ENCODE data around the gene TENM4.
A peak's percentile ranks its signal among the peaks of the same experiment; 100 is the strongest.

The TENM4 gene

DNA sequence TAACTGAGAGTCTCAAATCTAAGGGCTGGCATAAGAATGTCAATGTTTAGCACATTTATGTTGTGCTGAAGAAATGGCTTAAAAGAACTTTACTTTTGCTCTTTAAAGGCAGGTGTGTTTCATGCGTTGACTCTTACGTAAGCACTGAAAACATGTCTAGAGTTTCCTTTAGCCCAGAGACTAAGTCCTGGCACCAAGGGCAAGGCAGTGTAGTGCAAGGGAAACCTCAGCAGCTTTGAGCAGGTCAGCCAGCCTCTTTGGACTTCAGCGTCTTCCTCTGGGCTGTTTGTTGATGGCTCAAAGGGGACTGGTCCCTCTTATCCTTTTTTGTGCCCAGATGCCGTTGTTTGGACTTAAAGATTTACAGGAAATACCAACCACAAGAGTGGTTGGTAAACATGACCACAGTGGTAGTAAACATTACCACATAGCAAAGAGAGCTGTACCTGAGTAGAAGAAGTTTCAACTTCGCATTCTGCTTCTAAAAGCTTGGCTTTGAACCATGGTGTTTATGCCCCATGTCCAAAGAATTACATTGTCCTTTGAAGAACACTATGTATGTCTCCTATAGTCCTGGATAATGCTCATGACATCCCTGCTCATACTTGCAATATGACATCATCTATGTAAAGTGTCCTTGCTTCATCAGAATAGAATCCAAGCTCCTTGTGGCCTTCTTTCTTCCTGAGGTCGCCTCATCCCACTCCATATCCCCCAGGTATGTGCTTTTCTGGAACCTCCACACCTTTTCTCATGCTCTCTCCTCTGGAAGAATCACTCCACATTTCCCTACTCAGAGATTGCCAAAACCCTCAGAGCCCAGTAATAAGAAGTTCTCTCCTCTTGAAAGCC is 23.5 kb downstream of the TENM4 start:
- no peak for DNase-seq

DNA sequence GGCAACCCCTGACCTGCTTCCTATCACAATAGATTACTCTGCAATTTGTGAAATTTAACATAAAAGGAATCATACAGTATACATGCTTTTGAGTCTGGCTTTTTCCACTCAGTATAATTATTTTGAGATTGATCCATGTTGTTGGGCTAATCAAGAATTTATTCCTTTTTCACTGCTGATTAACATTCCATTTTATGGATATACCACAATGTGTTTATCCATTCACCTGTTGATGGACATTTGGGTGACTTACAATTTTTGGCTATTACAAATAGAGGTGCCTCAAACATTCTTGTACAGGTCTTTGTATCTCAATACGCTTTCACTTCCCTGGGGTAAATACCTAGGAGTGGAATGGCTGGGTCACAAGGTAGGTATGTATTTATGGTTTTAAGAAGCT is 24.9 kb downstream of the TENM4 start:
- no peak for DNase-seq

DNA sequence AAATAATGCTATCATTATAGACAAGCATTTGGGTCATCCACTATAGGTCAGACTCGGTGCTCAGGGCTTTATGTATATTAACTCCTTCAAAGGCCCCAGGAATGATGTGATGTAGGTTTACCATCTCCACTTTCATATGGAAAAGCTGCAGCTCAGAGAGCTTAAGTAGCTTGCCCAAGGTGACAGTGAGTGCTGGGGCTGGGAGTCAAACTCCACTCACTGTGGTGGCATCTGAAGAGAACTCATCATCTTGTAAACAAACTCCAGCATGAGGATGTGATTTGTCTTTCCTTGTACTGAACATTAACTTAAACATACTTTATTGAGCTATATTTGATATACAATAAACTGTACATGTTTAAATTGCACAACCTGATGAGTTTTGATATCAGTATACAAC is 25.4 kb downstream of the TENM4 start:
- DNase-seq, result no peak

GRCh38 chr11:79414644-79415317 is 26.0 kb downstream of the TENM4 start:
- DNase-seq, result no peak

DNA sequence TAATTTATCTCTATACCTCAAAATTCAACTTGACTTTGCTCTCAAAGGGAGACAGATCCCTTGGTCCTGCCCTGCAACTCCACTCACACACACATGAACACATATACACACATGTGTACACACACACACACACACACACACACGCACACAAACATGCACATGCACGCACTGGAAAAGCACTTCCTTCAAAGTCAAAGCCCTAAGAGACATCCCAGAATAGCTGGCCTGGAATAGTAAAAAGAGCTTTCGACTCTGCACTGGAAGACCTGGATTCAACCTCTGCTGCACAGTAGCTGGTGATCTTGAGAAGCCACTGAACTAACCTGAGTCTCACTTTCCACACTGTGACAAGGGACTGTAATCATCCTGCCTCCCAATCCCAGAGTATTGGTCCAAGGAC is 26.8 kb downstream of the TENM4 start:
- DNase-seq, result no peak

GRCh38 chr11:79413268-79413667 is 27.6 kb downstream of the TENM4 start:
- DNase-seq, result peak in 1 of 2 experiments; percentile 25

DNA sequence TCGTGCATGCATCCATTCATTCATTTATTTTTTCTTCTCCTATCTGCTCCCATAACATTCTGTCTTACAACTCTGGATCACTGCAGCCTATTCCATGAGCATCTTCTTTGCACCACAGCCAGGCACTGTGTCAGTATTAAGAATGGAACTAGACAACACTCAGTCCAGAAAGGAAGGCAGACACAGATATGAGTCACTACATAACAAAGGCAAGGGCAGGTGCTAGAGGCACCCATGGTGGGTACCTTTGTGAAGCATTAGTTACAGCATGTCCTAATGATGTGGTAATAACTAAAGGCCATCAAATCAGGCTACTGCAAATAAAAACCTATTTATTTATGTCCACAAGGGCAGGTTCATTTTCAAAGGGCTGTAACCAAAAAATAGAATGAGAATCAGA is 28.1 kb downstream of the TENM4 start:
- no peak for DNase-seq

GRCh38 chr11:79409330-79409729 is 31.5 kb downstream of the TENM4 start:
- no peak for DNase-seq

DNA sequence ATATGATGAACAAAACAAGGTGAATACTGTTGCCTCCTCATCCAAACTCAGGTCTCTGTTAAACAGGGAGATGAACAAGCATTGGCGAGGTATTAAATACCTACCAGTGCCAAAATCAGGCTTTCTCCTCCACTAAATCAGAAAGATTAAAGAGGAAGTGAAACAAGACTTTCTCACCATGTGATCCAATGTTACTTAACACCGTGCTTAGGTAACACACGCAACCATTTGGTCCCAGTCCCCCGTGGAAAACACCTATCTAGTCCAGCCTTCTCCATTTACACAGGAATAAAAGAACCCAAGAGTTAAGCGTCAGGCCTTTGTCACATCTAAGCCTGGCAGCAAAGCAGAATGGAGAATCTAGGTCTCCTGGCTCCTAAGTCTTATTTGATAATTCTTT is 34.5 kb downstream of the TENM4 start:
- DNase-seq, result no peak

GRCh38 chr11:79404806-79405205 is 36.0 kb downstream of the TENM4 start:
- DNase-seq, result no peak

DNA sequence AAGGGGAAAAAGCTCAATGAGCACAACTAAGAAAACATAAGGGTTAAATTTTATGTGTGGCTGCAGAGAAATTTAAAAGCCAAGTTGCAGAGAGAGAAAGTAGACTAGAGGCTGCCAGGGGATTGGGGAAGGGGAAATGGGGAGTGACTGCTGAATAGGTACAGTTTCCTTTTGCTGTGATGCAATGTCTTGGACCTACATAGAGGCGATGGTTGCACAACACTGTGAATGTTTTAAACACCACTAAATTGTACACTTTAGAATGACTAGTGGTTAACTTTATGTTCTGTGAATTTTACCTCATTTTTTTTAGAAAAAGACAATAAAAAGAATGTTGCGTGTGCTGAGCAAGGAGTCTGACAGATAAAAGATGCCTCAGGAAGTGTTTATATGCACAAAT is 36.5 kb downstream of the TENM4 start:
- DNase-seq, result no peak

DNA sequence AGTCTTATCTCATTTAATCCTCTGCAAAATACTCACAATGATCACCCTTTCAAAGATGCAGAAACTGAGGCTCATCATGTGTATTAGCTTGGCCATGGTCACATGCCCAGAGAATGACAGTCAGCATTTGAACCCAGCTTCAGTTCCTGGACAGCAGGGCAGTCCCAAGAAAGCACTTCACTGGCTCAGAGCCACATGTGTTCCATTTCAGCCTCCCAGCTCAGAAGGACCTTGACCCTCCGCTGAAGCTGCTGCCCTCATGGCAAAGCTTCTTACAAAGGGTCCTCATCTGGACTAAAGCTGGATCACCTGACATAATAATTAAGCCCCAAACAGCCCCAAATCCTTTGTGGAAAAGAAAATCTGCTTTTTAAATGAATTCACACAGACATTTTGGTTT is 37.0 kb downstream of the TENM4 start:
- DNase-seq, result no peak

GRCh38 chr11:79402912-79403311 is 37.9 kb downstream of the TENM4 start:
- DNase-seq, result no peak

DNA sequence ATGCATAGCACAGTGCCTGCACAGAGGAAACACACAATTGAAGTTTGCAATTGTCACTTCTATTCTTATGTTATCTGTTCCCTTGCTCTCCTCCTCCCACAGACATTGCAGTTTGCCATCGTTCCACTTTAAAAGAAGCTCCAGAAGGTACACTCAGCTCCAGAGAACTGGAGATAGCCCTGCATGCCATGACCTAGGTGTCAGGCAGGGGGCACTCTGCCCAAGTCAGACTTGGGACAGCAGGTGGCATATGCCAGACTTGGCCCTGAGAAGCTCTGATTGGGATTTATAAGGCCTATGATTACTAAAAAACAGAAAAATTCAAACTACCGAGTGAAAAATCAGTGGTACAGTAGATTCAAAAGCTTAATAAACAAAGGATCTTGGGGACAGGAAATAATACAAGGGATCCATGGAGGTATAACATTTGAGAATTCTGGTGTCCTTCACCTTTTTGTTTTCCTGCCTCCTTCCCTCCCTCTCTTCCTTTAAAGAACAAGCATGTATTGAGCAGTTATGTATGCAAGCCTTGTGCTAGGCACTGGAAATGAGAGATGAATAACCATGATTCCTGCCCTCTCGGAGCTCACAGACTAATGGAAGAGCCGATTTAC is 40.0 kb downstream of the TENM4 start:
- DNase-seq, result peak in 1 of 2 experiments; percentile 28

GRCh38 chr11:79400206-79400605 is 40.6 kb downstream of the TENM4 start:
- no peak for DNase-seq

GRCh38 chr11:79397252-79397651 is 43.6 kb downstream of the TENM4 start:
- no peak for DNase-seq

GRCh38 chr11:79396674-79397073 is 44.2 kb downstream of the TENM4 start:
- no peak for DNase-seq

DNA sequence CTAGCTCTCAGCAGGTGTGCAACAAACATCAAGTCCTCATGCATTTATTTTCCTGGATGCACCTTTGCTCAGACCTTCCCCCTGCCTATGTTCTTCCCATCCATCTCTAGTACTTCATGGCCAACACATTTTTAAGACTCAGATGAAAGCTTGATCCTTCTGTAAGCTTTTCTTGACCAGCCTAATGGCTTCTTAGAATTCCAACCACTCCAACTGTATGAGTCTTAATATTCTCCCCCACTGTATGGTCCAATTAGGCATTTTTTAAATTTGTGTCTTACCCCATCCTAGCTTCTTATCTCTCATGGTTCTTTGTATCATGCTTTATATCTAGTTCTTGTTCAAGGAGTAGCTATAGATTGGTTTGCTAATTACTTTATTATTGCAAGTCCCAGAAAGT is 44.8 kb downstream of the TENM4 start:
- DNase-seq, result no peak

- DNase-seq, result no peak
These were observed 47.3 kb downstream of the TENM4 start for GRCh38 chr11:79393362-79394043.

- no peak for DNase-seq
These were observed 48.7 kb downstream of the TENM4 start for GRCh38 chr11:79392161-79392560.

- DNase-seq, result no peak
These were observed 49.9 kb downstream of the TENM4 start for GRCh38 chr11:79390923-79391322.

- no peak for DNase-seq
These were observed 50.4 kb downstream of the TENM4 start for GRCh38 chr11:79390477-79390876.

DNA sequence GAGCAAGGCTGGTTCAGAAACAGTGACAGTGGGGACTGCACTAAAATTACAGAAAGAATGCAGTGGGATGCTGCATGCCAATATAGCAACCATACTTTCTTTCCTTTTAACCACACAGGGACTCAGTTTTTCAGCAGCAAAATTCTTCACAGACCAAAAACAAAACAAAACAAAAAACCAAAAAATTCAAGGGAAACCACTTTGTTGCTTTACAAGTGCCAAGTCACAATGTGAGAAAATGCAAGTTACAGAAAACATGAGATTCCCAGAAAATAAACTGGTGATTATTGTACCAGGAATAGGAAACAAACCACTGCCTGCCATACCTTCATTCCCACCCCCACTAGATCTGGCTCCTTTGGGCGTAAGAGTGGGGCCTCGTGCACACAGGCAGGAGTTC is 52.6 kb downstream of the TENM4 start:
- DNase-seq, result no peak

DNA sequence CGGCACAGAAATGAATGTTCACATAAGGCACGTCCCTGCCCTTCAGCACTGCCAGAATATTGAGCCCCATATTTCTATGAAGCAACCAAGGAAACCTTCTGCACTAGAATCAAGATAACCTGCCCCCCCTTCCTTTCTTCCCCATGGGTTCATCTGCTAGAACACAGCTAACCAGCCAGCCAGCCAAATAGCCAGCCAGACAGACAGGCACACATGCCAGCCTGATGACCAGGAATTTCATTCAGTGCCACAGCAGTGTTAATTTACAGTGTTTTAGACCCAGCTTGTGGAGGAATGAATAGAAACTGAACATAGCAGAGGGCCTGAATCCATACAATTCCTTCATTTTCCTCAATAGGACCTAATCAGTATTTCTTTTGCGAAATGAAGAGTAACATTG is 57.0 kb downstream of the TENM4 start:
- DNase-seq, result no peak
